SK-N-SH treated with all-trans-retinoic acid at 6 μM for 48 hours (cell line): ENCODE measurements around the gene DTWD1.

Source experiments
- ATAC-seq: fragments of 200-7000 bp; cut with Tn5 transposase; 3 replicates; pipeline ENCODE4 v1.9.1; 2020; ENCODE audit warnings: mild to moderate bottlenecking, moderate library complexity
- BACH2 ChIP-seq: fragments of 250-450 bp; sonication (Bioruptor Pico); IDR thresholded peaks from 2 replicates; pipeline ENCODE4 v1.9.0; 2021; ENCODE audit warnings: mild to moderate bottlenecking, borderline replicate concordance
- CSDC2 ChIP-seq: fragments of 250-450 bp; sonication (Bioruptor Pico); IDR thresholded peaks from 2 replicates; pipeline ENCODE4 v1.5.0; 2020; ENCODE audit warnings: mild to moderate bottlenecking, moderate library complexity
- ESRRG ChIP-seq: fragments of 250-450 bp; sonication (Bioruptor Pico); IDR thresholded peaks from 2 replicates; pipeline ENCODE4 v1.6.1; 2021; ENCODE audit warnings: mild to moderate bottlenecking
- GLIS3 ChIP-seq: fragments of 250-450 bp; sonication (Bioruptor Pico); IDR thresholded peaks from 2 replicates; pipeline ENCODE4 v1.5.0; 2020; ENCODE audit warnings: mild to moderate bottlenecking, moderate library complexity
- ISL1 ChIP-seq: fragments of 250-450 bp; sonication (Bioruptor Pico); IDR thresholded peaks from 2 replicates; pipeline ENCODE4 v2.1.2; 2022; ENCODE audit warnings: mild to moderate bottlenecking, moderate library complexity
- OSR1 ChIP-seq: fragments of 250-450 bp; sonication (Bioruptor Pico); IDR thresholded peaks from 2 replicates; pipeline ENCODE4 v1.8.0; 2022; ENCODE audit warnings: moderate library complexity, mild to moderate bottlenecking, inconsistent platforms
- PPARA ChIP-seq: fragments of 250-450 bp; sonication (Bioruptor Pico); IDR thresholded peaks from 2 replicates; pipeline ENCODE4 v1.5.0; 2020; ENCODE audit warnings: mild to moderate bottlenecking, borderline replicate concordance
- RARB ChIP-seq: fragments of 250-450 bp; sonication (Bioruptor Pico); IDR thresholded peaks from 2 replicates; pipeline ENCODE4 v1.8.0; 2021; ENCODE audit warnings: mild to moderate bottlenecking, moderate library complexity
- SNAI2 ChIP-seq: fragments of 250-450 bp; sonication (Bioruptor Pico); IDR thresholded peaks from 2 replicates; pipeline ENCODE4 v1.5.0; 2020; ENCODE audit warnings: mild to moderate bottlenecking, moderate library complexity
- TCF4 ChIP-seq: fragments of 250-450 bp; sonication (Bioruptor Pico); IDR thresholded peaks from 2 replicates; pipeline ENCODE4 v1.8.0; 2021; ENCODE audit warnings: mild to moderate bottlenecking, moderate library complexity, borderline replicate concordance
- TOX ChIP-seq: fragments of 250-450 bp; sonication (Bioruptor Pico); IDR thresholded peaks from 2 replicates; pipeline ENCODE4 v1.8.0; 2021; ENCODE audit warnings: mild to moderate bottlenecking, moderate library complexity, borderline replicate concordance
- ZFP3 ChIP-seq: fragments of 250-450 bp; sonication (Bioruptor Pico); IDR thresholded peaks from 2 replicates; pipeline ENCODE4 v1.5.0; 2020; ENCODE audit warnings: mild to moderate bottlenecking, moderate library complexity
- ZFP30 ChIP-seq: fragments of 450-650 bp; formaldehyde crosslinking; IDR thresholded peaks from 2 replicates; pipeline ENCODE4 v1.5.0; 2022; ENCODE audit warnings: mild to moderate bottlenecking, moderate library complexity
- ZNF565 ChIP-seq: fragments of 450-650 bp; formaldehyde crosslinking; conservative IDR thresholded peaks from 2 replicates; pipeline ENCODE4 v1.5.0; 2020; ENCODE audit warnings: low read depth, mild to moderate bottlenecking, moderate library complexity
- ZNF70 ChIP-seq: fragments of 450-650 bp; formaldehyde crosslinking; IDR thresholded peaks from 2 replicates; pipeline ENCODE4 v1.5.0; 2020; ENCODE audit warnings: mild to moderate bottlenecking, moderate library complexity
- ZNF8 ChIP-seq: fragments of 450-650 bp; formaldehyde crosslinking; IDR thresholded peaks from 2 replicates; pipeline ENCODE4 v1.5.0; 2020; ENCODE audit warnings: mild to moderate bottlenecking, moderate library complexity
- TF ChIP-seq, protein P1 (sequence below): fragments of 250-450 bp; sonication (Bioruptor Pico); IDR thresholded peaks from 2 replicates; pipeline ENCODE4 v1.5.1; 2021; ENCODE audit warnings: mild to moderate bottlenecking, moderate library complexity
- TF ChIP-seq, protein P2 (sequence below): fragments of 250-450 bp; sonication (Bioruptor Pico); IDR thresholded peaks from 2 replicates; pipeline ENCODE4 v1.5.0; 2020; ENCODE audit warnings: mild to moderate bottlenecking, moderate library complexity
- TF ChIP-seq, protein P3 (sequence below): fragments of 250-450 bp; sonication (Bioruptor Pico); IDR thresholded peaks from 2 replicates; pipeline ENCODE4 v1.5.1; 2020; ENCODE audit warnings: low read depth, mild to moderate bottlenecking, moderate library complexity
- TF ChIP-seq, protein P4 (sequence below): fragments of 250-450 bp; sonication (Bioruptor Pico); IDR thresholded peaks from 2 replicates; pipeline ENCODE4 v1.8.0; 2020; ENCODE audit warnings: mild to moderate bottlenecking, moderate library complexity, borderline replicate concordance

Gene DTWD1

DNA sequence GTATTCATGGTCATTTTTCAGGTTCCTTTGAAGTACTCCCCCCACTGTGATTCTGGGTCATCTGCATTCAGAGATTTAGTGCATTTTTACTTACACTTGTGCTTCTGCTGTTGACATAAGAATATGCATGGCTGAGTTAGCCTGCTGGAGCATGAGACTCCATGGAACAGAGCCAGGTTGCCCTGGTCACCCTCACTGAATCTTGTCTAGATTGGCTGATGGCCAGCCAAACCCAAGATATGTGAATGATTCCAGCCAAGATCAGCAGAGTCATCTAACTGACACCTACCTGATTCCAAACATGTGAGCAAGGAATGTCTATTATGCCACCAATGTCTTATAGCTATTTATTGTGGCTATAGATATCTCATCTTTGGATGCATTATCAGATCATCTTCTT is 25.1 kb downstream of the DTWD1 start:
- peak; percentile 67; the same call in 2 of the 3 replicates for ATAC-seq
- TF ChIP-seq ISL1 (CRISPR knock-in tag) (peak; percentile 48; the same call in 1 of the 2 replicates), ZNF70 (CRISPR knock-in tag) (no peak), ZNF565 (CRISPR knock-in tag) (no peak)
- TF ChIP-seq, protein P1, sequence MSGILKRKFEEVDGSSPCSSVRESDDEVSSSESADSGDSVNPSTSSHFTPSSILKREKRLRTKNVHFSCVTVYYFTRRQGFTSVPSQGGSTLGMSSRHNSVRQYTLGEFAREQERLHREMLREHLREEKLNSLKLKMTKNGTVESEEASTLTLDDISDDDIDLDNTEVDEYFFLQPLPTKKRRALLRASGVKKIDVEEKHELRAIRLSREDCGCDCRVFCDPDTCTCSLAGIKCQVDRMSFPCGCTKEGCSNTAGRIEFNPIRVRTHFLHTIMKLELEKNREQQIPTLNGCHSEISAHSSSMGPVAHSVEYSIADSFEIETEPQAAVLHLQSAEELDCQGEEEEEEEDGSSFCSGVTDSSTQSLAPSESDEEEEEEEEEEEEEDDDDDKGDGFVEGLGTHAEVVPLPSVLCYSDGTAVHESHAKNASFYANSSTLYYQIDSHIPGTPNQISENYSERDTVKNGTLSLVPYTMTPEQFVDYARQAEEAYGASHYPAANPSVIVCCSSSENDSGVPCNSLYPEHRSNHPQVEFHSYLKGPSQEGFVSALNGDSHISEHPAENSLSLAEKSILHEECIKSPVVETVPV = no peak

DNA sequence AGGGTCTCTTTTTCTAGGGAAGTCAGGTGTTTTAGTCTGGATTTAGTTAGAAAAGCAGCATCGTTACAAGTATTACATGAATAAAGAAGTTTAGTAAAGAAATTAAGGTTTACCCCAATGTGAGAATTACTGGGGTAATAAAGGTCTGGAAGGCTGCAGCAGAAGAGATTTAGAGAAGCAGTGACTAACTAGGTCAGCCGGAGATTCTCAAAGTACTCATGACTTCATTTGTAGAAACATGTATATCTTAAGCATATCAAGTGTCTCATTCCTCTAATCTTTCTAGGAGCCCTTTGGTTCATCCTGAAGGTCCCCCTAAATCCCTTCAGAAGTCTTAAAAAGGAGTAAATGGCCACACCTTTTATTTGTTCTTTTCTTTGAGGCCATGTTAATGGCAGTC is 26.0 kb downstream of the DTWD1 start:
- ATAC-seq = no peak
- no peak for TF ChIP-seq PPARA (CRISPR knock-in tag)
- no peak for TF ChIP-seq OSR1 (CRISPR knock-in tag)
- TF ChIP-seq ZFP3 (CRISPR knock-in tag) = no peak
- TF ChIP-seq, protein P2, sequence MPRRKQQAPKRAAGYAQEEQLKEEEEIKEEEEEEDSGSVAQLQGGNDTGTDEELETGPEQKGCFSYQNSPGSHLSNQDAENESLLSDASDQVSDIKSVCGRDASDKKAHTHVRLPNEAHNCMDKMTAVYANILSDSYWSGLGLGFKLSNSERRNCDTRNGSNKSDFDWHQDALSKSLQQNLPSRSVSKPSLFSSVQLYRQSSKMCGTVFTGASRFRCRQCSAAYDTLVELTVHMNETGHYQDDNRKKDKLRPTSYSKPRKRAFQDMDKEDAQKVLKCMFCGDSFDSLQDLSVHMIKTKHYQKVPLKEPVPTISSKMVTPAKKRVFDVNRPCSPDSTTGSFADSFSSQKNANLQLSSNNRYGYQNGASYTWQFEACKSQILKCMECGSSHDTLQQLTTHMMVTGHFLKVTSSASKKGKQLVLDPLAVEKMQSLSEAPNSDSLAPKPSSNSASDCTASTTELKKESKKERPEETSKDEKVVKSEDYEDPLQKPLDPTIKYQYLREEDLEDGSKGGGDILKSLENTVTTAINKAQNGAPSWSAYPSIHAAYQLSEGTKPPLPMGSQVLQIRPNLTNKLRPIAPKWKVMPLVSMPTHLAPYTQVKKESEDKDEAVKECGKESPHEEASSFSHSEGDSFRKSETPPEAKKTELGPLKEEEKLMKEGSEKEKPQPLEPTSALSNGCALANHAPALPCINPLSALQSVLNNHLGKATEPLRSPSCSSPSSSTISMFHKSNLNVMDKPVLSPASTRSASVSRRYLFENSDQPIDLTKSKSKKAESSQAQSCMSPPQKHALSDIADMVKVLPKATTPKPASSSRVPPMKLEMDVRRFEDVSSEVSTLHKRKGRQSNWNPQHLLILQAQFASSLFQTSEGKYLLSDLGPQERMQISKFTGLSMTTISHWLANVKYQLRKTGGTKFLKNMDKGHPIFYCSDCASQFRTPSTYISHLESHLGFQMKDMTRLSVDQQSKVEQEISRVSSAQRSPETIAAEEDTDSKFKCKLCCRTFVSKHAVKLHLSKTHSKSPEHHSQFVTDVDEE (CRISPR knock-in tag) = no peak
- TF ChIP-seq, protein P3, sequence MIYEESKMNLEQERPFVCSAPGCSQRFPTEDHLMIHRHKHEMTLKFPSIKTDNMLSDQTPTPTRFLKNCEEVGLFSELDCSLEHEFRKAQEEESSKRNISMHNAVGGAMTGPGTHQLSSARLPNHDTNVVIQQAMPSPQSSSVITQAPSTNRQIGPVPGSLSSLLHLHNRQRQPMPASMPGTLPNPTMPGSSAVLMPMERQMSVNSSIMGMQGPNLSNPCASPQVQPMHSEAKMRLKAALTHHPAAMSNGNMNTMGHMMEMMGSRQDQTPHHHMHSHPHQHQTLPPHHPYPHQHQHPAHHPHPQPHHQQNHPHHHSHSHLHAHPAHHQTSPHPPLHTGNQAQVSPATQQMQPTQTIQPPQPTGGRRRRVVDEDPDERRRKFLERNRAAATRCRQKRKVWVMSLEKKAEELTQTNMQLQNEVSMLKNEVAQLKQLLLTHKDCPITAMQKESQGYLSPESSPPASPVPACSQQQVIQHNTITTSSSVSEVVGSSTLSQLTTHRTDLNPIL (CRISPR knock-in tag) = no peak
- no peak for TF ChIP-seq ZFP30 (CRISPR knock-in tag)
- no peak for TF ChIP-seq SNAI2 (CRISPR knock-in tag)
- TF ChIP-seq, protein P4, sequence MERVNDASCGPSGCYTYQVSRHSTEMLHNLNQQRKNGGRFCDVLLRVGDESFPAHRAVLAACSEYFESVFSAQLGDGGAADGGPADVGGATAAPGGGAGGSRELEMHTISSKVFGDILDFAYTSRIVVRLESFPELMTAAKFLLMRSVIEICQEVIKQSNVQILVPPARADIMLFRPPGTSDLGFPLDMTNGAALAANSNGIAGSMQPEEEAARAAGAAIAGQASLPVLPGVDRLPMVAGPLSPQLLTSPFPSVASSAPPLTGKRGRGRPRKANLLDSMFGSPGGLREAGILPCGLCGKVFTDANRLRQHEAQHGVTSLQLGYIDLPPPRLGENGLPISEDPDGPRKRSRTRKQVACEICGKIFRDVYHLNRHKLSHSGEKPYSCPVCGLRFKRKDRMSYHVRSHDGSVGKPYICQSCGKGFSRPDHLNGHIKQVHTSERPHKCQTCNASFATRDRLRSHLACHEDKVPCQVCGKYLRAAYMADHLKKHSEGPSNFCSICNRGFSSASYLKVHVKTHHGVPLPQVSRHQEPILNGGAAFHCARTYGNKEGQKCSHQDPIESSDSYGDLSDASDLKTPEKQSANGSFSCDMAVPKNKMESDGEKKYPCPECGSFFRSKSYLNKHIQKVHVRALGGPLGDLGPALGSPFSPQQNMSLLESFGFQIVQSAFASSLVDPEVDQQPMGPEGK (CRISPR knock-in tag) = no peak
- TF ChIP-seq CSDC2 (CRISPR knock-in tag) = no peak
- TF ChIP-seq RARB (CRISPR knock-in tag) = no peak
- no peak for TF ChIP-seq TCF4 (CRISPR knock-in tag)
- no peak for TF ChIP-seq BACH2
- no peak for TF ChIP-seq GLIS3 (CRISPR knock-in tag)
- TF ChIP-seq TOX = no peak
- TF ChIP-seq ZNF565 (CRISPR knock-in tag) = no peak
- TF ChIP-seq ZNF70 (CRISPR knock-in tag) = no peak
- no peak for TF ChIP-seq ZNF8 (CRISPR knock-in tag)
- TF ChIP-seq, protein P1 = no peak

DNA sequence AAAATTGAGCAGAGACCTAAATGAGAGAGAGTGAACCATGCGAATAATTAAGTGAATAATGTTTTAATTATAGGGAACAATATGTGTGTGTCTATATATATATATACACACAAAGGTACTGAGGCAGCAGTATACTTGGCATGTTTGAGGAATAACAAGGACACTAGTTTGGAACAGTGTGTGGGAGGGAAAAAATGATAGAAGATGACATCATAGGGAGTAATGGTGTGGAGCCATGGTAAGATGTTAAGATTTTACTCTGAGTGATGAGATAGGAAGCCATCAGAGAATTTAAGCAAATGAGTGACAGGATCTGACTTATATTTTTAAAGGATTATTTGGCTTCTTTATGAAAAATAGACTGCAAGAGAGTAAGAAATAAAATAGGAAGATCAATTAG is 29.1 kb downstream of the DTWD1 start:
- no peak for TF ChIP-seq ESRRG (CRISPR knock-in tag)
- no peak for TF ChIP-seq BACH2
- no peak for TF ChIP-seq PPARA (CRISPR knock-in tag)
- TF ChIP-seq GLIS3 (CRISPR knock-in tag) = no peak
- no peak for ATAC-seq

DNA sequence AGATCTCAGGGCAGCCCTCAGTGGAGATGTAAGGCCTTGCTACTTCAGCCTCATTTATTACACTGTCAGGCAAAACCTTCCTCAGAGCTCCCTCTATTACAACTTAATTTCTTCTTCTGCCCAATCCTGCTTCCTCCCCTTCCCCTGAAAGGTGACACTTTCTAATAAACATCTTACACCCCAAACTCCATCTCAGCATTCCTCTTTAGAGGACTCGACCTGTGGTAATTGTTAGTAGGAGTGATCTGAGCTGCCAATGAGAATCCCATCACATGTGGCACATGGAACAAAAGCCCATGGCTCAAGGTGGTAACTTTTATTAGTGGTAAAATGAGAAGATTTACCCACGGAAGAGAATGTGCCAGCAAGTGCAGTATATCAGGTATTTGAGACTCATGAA is 29.8 kb downstream of the DTWD1 start:
- TF ChIP-seq CSDC2 (CRISPR knock-in tag) (no peak), OSR1 (CRISPR knock-in tag) (no peak), ZFP30 (CRISPR knock-in tag) (no peak)
- TF ChIP-seq, protein P2 (CRISPR knock-in tag) = no peak
- TF ChIP-seq, protein P4 (CRISPR knock-in tag) = no peak
- ATAC-seq = no peak
